Tibial artery (tissue), 4 donors: Measurements from ENCODE around the gene CDC42BPA.
"Not testable (repeated sequence)": the region's sequence is repeated elsewhere in the genome, so short reads cannot be mapped to it uniquely, and the experiment has no call there.

Source experiments
- DNase-seq, 2 donors: peaks; one replicate each; pipeline ENCODE4 v3.0.0-alpha.2; 2019
- H3K27ac ChIP-seq, 2 donors: fragments of 200-600 bp; sonication (generic) in 1 of 2; 1 replicate in 1 of 2; 2 replicates in 1 of 2; pipeline ENCODE4 v1.5.1; 2018 to 2019; ENCODE audit warnings: mild to moderate bottlenecking in 1 of 2
- H3K27me3 ChIP-seq, 2 donors: fragments of 200-600 bp; sonication (generic) in 1 of 2; one replicate each; pipeline versions ENCODE4 v1.5.1 to v1.6.0; 2016 to 2019
- H3K36me3 ChIP-seq, 3 donors: fragments of 200-600 bp; sonication (generic) in 2 of 3; one replicate each; pipeline ENCODE4 v1.5.1; 2016 to 2019; ENCODE audit warnings: mild to moderate bottlenecking in 2 of 3
- H3K4me1 ChIP-seq, 4 donors: fragments of 200-600 bp; sonication (generic) in 2 of 4; 1 replicate in 3 of 4; 2 replicates in 1 of 4; pipeline ENCODE4 v1.5.1; 2016 to 2019
- H3K4me3 ChIP-seq, 2 donors: fragments of 200-600 bp; sonication (generic) in 1 of 2; 1 replicate in 1 of 2; 2 replicates in 1 of 2; pipeline ENCODE4 v1.5.1; 2018 to 2019; ENCODE audit warnings: mild to moderate bottlenecking in 2 of 2
- H3K9me3 ChIP-seq, 3 donors: fragments of 200-600 bp; sonication (generic) in 1 of 3; one replicate each; pipeline ENCODE4 v1.5.1; 2016 to 2019
- CTCF ChIP-seq, 2 experiments: fragments of 200-600 bp in 1 of 2; fragments of 450-650 bp in 1 of 2; IDR thresholded peaks; one replicate each; pipeline ENCODE4 v1.5.1; 2017 to 2019; ENCODE audit warnings: antibody characterized with exemption in 2 of 2, mild to moderate bottlenecking in 1 of 2, moderate library complexity in 1 of 2
- intact Hi-C: fragments of 100-400 bp; cut with DNase I; formaldehyde crosslinking; loops from one replicate; pipeline ENCODE4 v1.15.0; 2023; ENCODE audit warnings: low total_unique reads

CDC42BPA gene

GRCh38 chr1:226957714-226958113 lies 360.6 kb downstream of the CDC42BPA start:
- Histone ChIP-seq H3K4me3 (no peak overlapping the region), H3K27me3 (no peaks in the 10 kb centered on the region), H3K36me3 (peaks cover 0 to 13% (median 0%) of the 10 kb centered on the region in 3 donors), H3K27ac (no peak overlapping the region), H3K9me3 (no peaks in the 10 kb centered on the region), H3K4me1 (peaks cover 0 to 4% (median 0%) of the 10 kb centered on the region in 4 donors)
- intact Hi-C loops: no loop called here
- no peak for DNase-seq
- TF ChIP-seq CTCF (IDR thresholded peaks at IDR 0.05): no peak

GRCh38 chr1:226956942-226957713 lies 361.2 kb downstream of the CDC42BPA start:
- Histone ChIP-seq H3K27me3 (no peaks in the 10 kb centered on the region), H3K36me3 (peaks cover 0 to 7% (median 0%) of the 10 kb centered on the region in 3 donors), H3K4me3 (no peak overlapping the region), H3K9me3 (no peaks in the 10 kb centered on the region), H3K27ac (no peak overlapping the region), H3K4me1 (peaks cover 0 to 4% (median 0%) of the 10 kb centered on the region in 4 donors)
- DNase-seq: no peak
- intact Hi-C loops: no loop called here
- TF ChIP-seq CTCF (IDR thresholded peaks at IDR 0.05): no peak

- H3K36me3 ChIP-seq, H3K27me3 ChIP-seq, intact Hi-C loops, H3K9me3 ChIP-seq, H3K27ac ChIP-seq, DNase-seq, H3K4me3 ChIP-seq, H3K4me1 ChIP-seq: not testable (repeated sequence)
Measured at GRCh38 chr1:226955857-226956256, 362.4 kb downstream of the CDC42BPA start.

- Histone ChIP-seq H3K4me3 (no peak overlapping the region), H3K27ac (no peak overlapping the region), H3K4me1 (peaks cover 0 to 2% (median 0%) of the 10 kb centered on the region in 4 donors), H3K36me3 (no peaks in the 10 kb centered on the region), H3K27me3 (no peaks in the 10 kb centered on the region), H3K9me3 (no peaks in the 10 kb centered on the region)
- DNase-seq: peak in 1 of 2 donors; percentile 16
- TF ChIP-seq CTCF (IDR thresholded peaks at IDR 0.05): no peak
- intact Hi-C loops: no loop called here
Measured at GRCh38 chr1:226954777-226955176, 363.5 kb downstream of the CDC42BPA start.

DNA sequence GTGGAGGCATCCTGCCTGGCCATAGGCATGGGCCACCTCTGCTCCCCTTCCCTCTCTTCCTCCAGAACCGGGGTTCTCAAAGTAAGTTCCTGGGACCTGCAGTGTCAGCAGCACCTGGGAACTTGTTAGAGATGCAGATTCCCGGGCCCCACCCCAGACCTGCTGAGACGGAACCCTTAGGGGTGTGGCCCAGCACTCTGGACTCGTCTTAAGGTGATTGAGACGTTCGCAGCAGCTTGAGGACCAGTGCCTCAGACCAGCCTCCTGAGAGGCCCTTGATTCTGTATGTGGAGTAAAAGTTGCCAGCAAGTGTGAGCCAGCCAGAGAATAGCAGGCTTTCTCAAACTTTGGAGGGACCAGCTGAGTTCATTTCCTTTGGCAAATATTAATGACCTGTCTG lies 364.0 kb downstream of the CDC42BPA start:
- peak in 1 of 2 donors; percentile 48 for DNase-seq
- no peak overlapping the region for H3K4me3 ChIP-seq
- no peak for TF ChIP-seq CTCF (IDR thresholded peaks at IDR 0.05)
- no peak overlapping the region for H3K27ac ChIP-seq
- no peaks in the 10 kb centered on the region for H3K36me3 ChIP-seq
- intact Hi-C loops: no loop called here
- no peaks in the 10 kb centered on the region for H3K27me3 ChIP-seq
- H3K4me1 ChIP-seq: no peaks in the 10 kb centered on the region
- H3K9me3 ChIP-seq: no peaks in the 10 kb centered on the region

- Histone ChIP-seq H3K27ac (no peak overlapping the region), H3K27me3 (no peaks in the 10 kb centered on the region), H3K9me3 (no peaks in the 10 kb centered on the region), H3K36me3 (no peaks in the 10 kb centered on the region), H3K4me1 (no peaks in the 10 kb centered on the region), H3K4me3 (no peak overlapping the region)
- no peak for TF ChIP-seq CTCF (IDR thresholded peaks at IDR 0.05)
- DNase-seq: peak in 1 of 2 donors; percentile 40
- intact Hi-C loops: no loop called here
Measured at GRCh38 chr1:226953175-226953800, 365.0 kb downstream of the CDC42BPA start.
